ENCODE measurements around the gene KRT71.

The KRT71 gene

GRCh38 chr12:52534482-52534881 lies 18.5 kb downstream of the KRT71 start:
- no peak for DNase-seq

DNA sequence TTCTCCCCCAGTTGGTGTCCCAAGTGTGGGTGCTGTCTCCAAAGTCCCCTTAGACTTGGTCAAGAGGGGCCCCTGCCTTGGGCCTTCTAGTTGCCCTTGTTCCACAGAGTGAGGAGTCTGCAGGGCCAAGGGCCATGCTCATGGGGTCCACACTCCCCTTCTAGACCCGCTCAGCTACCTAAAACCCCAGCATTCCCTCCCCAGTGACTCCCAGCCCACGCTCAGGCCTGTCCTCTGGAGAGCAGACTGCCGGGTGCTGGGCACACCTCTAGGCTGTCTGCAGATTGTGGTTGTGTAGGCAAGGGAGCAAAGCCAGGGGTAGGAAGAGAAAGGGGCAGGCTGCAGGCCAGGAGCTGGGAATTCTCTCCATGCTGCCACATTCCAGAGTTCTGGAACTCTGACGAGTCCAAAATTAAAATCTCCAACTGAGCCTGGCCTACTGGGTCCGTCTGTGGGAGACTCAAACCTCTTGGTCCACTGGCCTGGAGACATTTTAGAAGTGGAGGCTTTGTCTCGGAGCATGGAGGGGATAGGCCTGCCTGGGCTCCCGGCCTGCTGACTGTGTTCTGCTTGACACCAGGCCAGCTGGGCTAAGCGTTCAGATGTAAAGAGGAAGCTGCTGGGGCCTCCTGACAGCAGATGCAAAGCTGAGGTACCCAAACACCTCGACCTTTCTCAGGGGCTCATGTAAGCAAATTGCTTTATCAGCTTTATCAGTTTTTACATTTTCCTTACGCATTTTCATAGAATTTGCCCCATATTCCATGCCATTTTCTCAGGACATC lies 19.1 kb downstream of the KRT71 start:
- no peak for DNase-seq

- DNase-seq, result peak; percentile 21 to 37 (median 31)
Observed at GRCh38 chr12:52532636-52533035, 20.3 kb downstream of the KRT71 start.

GRCh38 chr12:52531566-52532300 lies 21.2 kb downstream of the KRT71 start:
- DNase-seq, result peak; percentile 77 to 81 (median 81)

GRCh38 chr12:52530905-52531304 lies 22.0 kb downstream of the KRT71 start:
- no peak for DNase-seq

- no peak for DNase-seq
Observed at GRCh38 chr12:52530366-52530765, 22.6 kb downstream of the KRT71 start.

GRCh38 chr12:52529846-52530245 lies 23.1 kb downstream of the KRT71 start:
- DNase-seq, result no peak

DNA sequence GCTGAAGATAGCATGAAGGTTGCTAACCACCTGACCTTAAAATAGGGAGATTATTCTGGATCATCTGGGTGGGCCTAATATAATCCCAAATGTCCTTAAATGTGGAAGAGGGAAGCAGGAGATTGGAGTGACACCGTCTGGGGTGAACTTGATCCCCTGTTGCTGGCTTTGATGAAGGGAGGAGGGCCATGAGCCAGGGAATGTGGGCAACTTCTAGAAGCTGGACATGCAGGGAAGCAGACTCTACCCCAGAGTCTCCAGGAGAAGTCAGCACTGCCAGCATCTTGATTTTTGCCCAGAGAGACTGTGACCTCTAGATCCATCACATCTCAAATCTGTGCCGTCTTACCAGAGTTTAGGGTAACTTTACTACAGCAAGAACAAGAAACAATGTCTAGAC lies 23.5 kb downstream of the KRT71 start:
- no peak for DNase-seq

GRCh38 chr12:52528641-52529143 lies 24.3 kb downstream of the KRT71 start:
- no peak for DNase-seq

DNA sequence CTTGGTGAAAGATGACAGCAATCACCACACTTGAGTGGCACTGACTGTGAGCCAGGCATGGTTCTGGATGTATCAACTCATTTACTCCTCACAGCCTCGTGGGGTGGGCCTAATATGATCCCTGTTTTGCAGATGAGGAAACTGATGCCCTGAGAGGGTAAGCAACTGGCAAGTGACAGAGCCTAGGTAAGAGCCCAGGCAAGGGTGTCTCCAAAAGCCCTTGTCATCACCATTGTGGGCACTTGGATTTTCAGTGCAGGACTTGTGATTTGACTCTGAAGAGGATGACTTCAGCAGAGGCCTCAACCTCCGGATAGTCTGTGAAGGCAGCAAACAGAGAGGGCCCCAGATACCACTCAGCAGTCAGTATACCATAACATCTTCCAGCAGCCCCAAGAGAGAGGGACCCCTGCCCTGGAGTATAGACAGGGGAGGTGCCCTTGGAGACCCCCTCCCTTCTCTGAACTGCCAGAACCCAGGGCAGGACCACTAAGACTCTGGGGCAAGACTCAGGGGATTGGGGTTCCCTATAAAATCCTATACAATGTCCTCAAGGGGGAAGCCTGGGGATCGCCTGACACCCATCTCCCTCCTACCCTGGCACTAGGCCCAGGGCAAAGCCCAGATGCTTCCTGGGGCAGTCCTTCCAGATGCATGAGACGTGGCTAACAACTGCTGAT lies 25.7 kb downstream of the KRT71 start:
- no peak for DNase-seq

- no peak for DNase-seq
Observed at GRCh38 chr12:52526511-52526951, 26.4 kb downstream of the KRT71 start.

DNA sequence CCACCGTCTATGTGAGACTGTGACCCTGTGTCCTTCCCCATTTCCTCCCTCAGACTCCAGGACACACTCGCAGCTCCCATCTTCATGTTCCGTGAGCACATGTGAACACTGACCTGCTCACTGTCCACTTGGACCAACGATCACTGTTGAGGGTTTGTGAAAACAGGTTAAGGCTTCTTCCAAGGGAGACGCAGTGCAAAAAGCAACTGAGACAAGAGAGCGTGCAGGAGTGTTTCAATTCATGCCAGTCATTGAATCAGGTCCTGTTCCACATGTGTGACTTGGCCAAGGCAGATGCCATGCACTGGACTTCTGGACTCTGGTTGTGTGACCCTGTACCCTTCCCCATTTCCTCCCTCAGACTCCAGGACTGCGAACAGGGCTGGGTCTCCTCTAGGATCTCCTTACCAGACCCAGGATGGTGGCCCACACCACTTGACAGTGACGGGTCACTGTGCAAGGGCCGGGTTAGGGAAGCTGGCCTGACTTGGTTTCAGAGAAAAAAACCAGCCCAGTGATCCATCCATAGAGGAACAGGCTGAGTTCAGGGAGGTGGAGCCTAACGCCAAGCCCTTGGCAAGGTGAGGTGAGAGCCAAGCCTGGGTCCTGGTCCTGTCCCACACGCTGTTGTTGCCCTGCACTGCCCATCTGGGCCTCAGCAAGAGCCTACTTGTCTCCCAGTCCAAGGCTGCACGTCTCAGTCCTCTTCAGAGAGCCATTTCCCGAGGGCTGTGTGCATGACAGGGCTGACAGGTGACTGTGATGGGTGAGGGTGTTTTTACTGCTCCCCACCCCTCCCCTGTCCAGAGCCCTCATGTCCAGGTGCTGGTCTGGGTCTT lies 27.1 kb downstream of the KRT71 start:
- DNase-seq, result no peak

DNA sequence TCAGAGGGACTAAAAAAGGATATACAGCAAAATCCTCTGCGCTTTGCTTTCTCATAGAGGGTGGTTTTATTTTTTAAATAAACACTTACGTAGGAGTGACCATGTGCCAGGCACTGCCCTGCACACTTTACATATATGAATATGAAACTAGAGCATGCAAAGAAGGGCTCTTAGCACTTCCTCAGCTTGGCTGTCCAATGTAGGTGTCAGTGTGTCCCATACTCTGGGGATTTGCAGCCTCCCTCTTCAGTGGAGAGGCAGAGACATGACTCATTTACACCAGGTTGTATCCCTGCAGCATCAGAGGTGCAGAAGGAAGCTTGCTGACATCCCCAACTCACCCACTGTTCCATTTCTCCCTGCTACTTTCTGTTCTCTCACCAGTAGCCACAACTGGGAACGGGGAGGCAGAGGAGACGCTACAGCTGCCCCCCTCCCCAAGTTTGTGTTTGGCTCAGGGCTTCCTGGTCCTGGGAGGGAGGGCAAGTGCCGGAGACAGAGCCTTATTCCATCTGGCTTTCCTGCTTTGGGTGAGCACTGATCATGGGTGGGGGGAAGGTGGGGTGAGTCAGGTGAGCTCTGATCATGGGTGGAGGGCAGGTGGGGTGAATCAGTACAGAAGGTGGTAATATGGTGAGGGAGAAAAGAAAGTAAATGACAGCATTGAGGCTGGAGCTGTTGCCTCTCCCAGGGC lies 27.9 kb downstream of the KRT71 start:
- no peak for DNase-seq

GRCh38 chr12:52524241-52524897 lies 28.6 kb downstream of the KRT71 start:
- no peak for DNase-seq

- DNase-seq, result no peak
Observed at GRCh38 chr12:52523824-52524223, 29.1 kb downstream of the KRT71 start.

GRCh38 chr12:52522346-52523011 lies 30.5 kb downstream of the KRT71 start:
- DNase-seq, result no peak

DNA sequence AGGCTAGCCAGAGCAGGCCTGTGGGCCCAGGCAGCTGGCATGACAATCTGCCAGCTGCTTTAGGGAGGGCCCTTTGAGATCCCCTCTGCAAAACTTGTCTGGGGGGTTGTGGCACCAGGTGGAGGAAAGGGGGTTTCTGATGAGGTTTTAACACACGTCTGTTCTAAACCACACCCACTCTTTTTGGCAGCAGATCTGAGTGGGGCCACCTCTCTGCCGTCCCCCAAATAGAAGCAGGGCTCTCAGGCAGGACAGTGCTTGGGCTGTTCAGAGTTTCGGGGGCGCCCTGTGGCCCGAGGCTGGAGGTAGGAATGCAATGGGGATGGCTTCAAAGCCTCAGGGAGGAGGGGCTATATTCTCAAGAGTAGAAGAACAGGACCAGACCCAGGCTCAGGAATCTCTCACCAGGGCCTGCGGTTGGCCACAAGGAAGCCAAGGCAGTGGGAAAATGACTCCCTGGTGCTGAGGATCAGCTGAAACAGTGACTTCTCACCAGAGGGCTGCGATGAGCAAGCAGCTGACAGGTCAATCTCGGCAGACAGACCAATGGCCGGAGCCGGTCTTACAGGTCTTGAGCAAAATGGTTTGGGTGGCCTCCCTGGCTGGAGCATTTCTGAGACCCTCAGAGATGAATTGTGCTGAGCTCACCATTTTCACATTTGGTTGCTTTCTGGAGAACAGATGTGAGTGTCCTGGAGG lies 31.2 kb downstream of the KRT71 start:
- no peak for DNase-seq

DNA sequence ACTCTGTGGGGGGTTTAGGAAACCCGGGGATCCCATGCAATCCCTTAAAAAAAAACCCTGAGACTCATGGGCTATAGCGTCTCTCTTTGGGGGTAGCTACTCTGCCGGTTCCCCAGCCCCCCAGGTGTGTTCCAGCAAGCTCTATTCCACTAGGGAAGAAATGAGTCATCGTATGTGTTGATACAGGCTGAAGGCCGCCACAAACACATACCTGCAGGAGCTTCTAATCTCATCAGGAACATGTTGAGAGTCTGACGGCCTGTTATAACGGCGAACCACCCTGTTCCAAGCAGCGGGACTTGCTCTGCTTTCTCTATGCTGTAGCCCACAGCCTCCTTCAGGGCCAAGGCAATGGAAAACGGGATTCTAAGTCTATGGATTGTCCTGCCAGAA lies 31.8 kb downstream of the KRT71 start:
- no peak for DNase-seq

DNA sequence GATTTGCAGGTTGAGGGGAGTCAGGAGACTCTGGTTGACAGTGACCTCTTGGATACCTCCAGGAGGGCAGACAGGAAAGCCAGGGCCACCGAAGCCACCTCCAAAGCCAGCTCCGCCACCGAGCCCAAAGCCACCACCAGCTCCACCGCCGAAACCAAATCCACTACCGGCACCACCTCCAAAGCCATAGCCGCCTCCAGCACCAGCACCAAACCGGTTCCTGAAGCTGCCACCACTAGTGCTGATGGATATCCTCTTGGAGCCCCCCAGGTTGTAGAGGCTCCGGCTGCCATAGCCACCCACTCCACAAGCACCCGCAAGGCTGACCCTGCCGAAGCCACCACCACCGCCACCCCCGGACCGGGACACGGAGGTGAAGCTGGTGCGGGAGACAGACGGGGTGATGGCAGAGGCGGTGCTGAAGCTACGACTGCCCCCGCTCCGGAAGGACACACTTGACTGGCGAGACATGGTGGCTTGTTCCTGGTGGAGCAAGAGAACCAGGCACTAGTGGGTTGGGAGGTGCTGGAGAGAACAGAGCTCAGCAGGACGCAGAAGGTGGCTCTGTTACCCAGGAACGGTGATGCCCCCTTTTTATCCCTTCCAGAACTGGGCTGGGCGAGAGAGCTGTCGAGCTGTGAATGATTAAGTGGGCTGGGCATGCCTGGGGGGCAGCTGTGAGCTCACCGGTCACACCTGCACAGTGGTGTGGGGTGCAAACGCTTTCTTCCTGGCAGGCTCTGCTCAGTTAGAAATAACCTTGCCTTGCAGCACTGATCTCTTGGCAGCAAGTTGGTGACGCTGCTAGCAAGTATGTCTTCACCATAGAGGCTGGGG lies 32.9 kb downstream of the KRT71 start, which contains the start of gene KRT5:
Gene KRT5, minus strand, starts transcription at position 569 of the 837 bp plus-strand sequence. Its CDS starts 98 bp downstream, at position 471.
- DNase-seq, result no peak
